SK-N-DZ (cell line): Measurements from ENCODE around the gene CLDN14.
A peak's percentile ranks its signal among the peaks of the same experiment; 100 is the strongest.

ENCODE experiments used
- DNase-seq: peaks from one replicate; pipeline ENCODE4 v3.0.0-alpha.2; 2015; ENCODE audit warnings: low spot score

The CLDN14 gene

DNA sequence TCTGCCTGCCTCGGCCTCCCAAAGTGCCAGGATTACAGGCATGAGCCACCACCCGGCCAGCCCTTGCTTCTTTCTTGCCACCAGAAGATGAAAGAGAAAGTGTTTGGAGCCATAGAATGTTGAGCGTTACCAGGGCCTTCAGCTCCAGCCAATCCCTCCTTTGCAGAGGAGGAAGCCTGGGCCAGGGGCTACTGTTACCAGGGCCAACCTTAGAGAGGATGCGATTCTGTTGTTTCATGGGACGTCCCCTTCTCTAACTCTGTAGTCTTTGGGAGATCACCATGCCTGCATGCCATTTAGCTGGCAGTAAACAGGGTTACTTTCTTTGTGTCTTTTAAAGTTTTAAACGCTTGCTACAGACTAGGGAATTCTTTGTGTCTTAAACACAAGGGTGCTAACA is 45.8 kb downstream of the CLDN14 start:
- no peak for DNase-seq

DNA sequence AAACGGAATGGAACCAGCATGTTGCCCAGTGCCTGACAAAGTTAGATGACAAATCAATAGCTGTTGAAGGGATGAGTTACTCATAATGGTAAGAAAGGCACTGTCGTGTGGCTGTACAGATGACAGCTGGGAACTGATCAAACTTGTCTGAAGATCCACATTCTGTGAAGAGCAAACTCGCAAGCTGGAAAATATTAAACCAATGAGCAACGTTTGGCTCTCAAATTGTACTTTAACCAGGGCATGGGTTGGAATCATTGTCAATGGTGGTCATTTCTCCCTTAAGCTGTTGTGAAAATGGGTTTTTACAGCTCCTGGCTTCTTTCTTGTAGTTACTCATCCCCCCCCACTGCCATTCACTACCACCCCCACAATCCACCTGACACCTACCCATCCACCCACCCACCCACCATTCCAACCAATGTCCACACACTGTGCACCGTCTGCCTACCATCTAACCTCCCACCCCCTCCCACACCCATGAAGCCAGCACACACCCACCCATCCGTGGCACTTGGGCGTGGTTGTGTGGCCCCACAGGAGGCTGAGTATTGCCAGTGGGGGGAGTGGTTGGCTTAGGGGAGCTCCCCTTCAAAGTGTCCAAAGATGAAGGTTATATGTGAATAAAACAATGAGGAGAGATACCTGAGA is 46.7 kb downstream of the CLDN14 start:
- DNase-seq: no peak

- no peak for DNase-seq
Observed at GRCh38 chr21:36431252-36431651, 48.7 kb downstream of the CLDN14 start.

GRCh38 chr21:36430841-36431240 is 49.1 kb downstream of the CLDN14 start:
- DNase-seq: no peak

DNA sequence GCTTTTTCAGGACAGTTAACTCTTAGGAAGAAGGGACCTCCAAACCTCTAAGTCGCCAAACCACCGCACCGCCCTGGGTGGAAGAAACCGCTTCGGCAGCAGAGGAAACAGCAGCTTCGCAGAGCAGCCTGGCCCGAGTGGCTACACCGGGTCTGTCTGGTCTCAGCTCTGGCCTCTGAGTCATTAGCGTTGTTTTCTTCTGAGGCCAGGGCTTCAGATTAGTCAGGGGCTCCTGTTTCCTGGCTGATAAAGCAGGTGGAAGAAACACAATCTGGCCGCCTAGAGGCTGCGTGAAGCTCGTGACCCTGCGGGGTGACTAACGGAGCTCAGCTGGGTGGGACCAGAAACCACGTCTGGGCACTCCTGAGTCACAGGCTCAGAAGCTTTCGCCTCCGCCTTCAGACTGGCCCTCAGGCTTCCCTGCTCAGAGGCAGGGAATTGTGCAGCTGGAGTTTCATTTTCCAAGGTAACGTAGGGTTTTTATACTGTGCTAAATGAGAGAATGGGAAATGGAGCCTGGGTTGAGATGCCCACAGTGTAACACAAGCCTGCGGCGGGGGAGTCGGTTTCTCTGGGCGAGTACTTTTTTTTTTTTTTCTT is 49.9 kb downstream of the CLDN14 start:
- peak; percentile 73 for DNase-seq

DNA sequence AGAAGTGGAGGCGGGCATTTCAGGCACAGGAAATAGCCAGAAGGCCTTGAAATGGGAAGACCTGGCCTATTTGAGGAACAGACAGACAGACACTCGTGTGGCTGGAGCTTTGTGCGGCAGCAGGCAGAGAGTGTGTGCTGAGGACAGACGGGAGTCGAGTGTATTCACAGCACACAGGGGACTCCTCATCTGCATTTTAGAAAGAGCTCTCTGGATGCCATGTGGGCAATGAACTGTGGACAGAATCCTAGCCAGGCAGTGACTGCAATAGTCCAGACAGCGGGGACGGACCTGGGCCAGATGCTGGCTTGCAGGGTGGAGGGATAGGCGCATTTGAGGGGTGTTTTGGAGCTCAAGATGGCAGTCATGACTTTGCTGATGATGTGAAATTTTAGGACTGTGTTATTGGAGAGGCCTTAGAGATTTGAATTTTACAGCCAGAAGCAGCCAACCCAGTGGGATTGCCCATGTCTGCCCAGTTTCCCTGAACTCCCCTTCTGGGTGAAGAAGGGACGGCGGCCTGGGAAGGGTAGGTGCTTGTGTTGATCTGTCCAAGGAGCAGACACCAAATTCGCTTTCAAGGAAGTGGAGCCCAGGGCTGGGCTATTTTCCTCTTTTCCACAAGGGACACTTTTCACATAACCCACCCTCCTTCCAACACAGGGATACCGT is 51.0 kb downstream of the CLDN14 start:
- no peak for DNase-seq

DNA sequence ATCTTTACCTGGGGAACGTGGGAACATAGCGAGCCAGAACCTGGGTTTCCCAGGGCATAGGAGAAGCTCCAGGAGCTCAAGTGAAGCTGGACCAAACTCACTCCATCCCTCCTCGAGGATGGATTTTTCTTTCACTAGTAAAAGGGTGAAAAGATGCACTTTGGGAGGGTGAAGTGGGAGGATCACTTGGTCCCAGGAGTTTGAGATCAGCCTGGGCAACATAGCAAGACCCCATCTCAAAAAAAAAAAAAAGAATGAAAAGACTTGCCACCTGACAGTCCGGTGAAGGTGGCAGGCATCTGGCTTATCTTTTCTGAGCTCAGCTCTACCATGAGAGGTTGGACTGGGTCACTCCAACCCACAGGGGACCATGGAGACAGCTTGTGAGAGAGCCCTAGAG is 52.4 kb downstream of the CLDN14 start:
- DNase-seq: no peak

DNA sequence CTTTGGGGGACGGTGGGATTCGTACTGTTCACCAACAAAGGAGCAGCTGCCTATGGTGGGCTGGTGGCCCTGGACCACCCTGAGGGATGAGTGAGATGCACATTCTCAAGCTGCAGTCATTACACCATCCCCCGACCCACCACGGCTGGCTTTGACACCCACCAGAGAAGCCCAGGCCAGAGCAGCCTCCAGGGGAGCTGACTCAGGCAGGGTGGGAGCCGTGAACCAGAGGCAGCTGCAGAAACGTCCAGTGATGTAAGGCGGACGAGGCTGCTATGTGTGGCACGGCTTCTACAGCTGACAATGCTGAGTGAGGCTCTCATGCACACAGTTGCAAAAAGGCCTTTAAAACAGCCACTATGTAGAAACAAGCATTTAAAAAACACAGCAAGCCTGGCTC is 54.6 kb downstream of the CLDN14 start:
- DNase-seq: no peak

GRCh38 chr21:36424592-36424991 is 55.3 kb downstream of the CLDN14 start:
- DNase-seq: no peak

DNA sequence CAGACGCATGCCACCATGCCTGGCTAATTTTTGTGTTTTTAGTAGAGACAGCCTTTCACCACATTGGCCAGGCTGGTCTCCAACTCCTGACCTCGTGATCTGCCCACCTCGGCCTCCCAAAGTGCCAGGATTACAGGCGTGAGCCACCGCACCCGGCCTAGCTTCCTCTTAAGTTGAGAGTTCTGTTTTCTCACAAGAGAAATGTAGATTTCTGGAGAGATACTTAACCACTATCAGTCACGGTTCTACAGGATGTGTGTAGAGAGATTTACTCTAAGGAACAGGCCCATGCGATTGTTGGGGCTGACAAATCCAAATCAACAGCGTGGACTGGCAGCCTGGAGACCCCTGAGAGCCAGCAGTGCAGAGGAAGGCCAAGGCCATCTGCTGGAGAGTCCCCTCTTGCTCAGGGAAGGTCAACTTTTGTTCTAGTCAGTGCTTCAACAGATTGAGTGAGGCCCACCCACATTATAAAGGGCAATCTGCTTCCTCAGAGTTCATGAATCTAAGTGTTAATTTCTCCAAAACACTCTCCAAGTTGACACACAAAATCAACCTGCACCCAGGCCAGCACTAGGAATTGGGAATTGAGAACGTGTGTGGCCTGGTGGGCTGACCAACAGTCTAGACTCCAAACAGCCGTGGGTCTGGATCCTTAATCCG is 56.0 kb downstream of the CLDN14 start:
- DNase-seq: no peak

- DNase-seq: peak; percentile 69
Observed at GRCh38 chr21:36422279-36423098, 57.4 kb downstream of the CLDN14 start.

GRCh38 chr21:36420571-36421339 is 59.2 kb downstream of the CLDN14 start:
- DNase-seq: no peak

DNA sequence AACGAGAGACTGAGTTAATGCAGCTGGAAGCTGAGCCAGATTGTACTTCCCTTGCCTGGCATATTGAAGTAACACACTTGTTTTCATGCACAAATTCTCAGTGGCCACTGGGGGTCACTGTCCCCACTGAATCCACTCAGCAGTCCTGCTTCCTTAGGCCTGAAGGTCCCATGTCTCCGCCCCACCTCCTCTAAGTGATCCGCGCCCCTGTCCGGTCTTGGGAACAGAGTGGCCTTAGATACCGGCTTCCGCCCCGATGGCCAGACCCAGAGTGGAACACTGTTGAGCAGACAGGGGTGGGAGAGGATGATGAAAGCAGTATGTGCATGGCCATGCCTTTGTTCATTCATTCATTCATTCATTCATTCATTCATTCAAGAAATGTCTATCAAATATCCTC is 59.9 kb downstream of the CLDN14 start:
- DNase-seq: peak; percentile 73

- no peak for DNase-seq
Observed at GRCh38 chr21:36419241-36419640, 60.7 kb downstream of the CLDN14 start.

- no peak for DNase-seq
Observed at GRCh38 chr21:36415375-36415774, 64.5 kb downstream of the CLDN14 start.

DNA sequence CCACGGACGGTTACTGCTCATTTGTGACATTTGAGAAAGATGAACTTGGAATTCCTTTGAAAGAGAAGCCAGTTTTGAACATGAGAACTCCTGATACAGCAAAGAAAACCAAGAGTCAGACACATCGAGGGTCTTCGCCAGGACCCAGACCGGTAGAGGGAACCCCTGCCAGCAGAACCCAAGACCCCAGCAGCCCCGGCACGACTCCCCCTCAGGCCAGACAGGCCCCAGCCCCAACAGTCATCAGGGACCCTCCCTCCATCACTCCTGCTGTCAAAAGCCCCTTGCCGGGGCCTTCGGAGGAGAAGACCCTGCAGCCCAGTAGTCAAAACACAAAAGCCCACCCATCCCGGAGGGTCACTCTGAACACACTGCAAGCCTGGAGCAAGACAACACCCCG is 67.0 kb downstream of the CLDN14 start:
- DNase-seq: no peak

DNA sequence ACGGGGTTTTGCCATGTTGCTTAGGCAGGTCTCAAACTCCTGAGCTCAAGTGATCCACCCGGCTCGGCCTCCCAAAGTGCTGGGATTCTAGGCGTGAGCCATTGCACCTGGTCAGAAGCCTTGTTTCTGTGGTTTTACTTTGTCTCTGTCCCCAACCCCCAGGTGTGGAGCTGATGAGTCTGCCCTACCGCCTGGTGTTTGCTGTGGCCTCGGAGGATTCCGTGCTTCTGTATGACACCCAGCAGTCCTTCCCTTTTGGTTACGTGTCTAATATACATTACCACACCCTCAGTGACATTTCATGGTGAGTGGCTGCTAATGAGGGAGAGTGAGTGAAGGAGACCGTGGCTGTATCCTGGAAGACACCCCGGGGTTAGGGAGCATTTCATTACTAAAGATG is 68.6 kb downstream of the CLDN14 start:
- DNase-seq: no peak
